Measurements from ENCODE around the gene LAMA3. TPM values are rescaled to one million over a fixed set of nuclear protein-coding genes. Genes with fewer than 3 reads are reported as not detected.
A peak's percentile ranks its signal among the peaks of the same experiment; 100 is the strongest.

Gene LAMA3
- total RNA-seq, 4 donors from 2014 or later = 46.5 to 75.4 (median 57.4) TPM

- Histone ChIP-seq H3K4me1 (no peaks in the 10 kb centered on the region), H3K27ac (no peak overlapping the region), H3K9me3 (no peaks in the 10 kb centered on the region), H3K27me3 (no peaks in the 10 kb centered on the region), H3K36me3 (no peaks in the 10 kb centered on the region), H3K4me3 (no peak overlapping the region)
- intact Hi-C loops (cut with DNase I; ENCODE audit: low total_unique reads) = no loop called here
- no peak for DNase-seq
- TF ChIP-seq POLR2A (IDR thresholded peaks at IDR 0.05) (no peak), CTCF (IDR thresholded peaks at IDR 0.05) (no peak)
Measured at GRCh38 chr18:23803755-23804154, 114.5 kb downstream of the LAMA3 start.

GRCh38 chr18:23805898-23806297 is 116.6 kb downstream of the LAMA3 start:
- Histone ChIP-seq H3K4me3 (no peak overlapping the region), H3K9me3 (no peaks in the 10 kb centered on the region), H3K4me1 (no peaks in the 10 kb centered on the region), H3K27me3 (no peaks in the 10 kb centered on the region), H3K27ac (no peak overlapping the region), H3K36me3 (no peaks in the 10 kb centered on the region)
- TF ChIP-seq POLR2A (IDR thresholded peaks at IDR 0.05) (no peak), CTCF (IDR thresholded peaks at IDR 0.05) (no peak)
- no peak for DNase-seq
- intact Hi-C loops (cut with DNase I; ENCODE audit: low total_unique reads) = no loop called here

GRCh38 chr18:23809415-23809814 is 120.2 kb downstream of the LAMA3 start:
- peak; percentile 45 to 52 for DNase-seq
- TF ChIP-seq POLR2A (IDR thresholded peaks at IDR 0.05) = no peak
- TF ChIP-seq CTCF (IDR thresholded peaks at IDR 0.05) = no peak
- no peaks in the 10 kb centered on the region for H3K27me3 ChIP-seq
- no peak overlapping the region for H3K4me3 ChIP-seq
- H3K9me3 ChIP-seq = no peaks in the 10 kb centered on the region
- intact Hi-C loops (cut with DNase I; ENCODE audit: low total_unique reads) = no loop called here
- H3K4me1 ChIP-seq = no peaks in the 10 kb centered on the region
- no peaks in the 10 kb centered on the region for H3K36me3 ChIP-seq
- H3K27ac ChIP-seq = no peak overlapping the region

- H3K36me3 ChIP-seq = no peaks in the 10 kb centered on the region
- H3K27ac ChIP-seq = no peak overlapping the region
- H3K27me3 ChIP-seq = no peaks in the 10 kb centered on the region
- no peak overlapping the region for H3K4me3 ChIP-seq
- no peaks in the 10 kb centered on the region for H3K4me1 ChIP-seq
- intact Hi-C loops (cut with DNase I; ENCODE audit: low total_unique reads) = loop anchor here (10.0 kb wide), 1 partner anchor 186 kb away; no protein-coding TSS in a partner anchor
- no peaks in the 10 kb centered on the region for H3K9me3 ChIP-seq
- TF ChIP-seq POLR2A (IDR thresholded peaks at IDR 0.05) (no peak), CTCF (IDR thresholded peaks at IDR 0.05) (no peak)
- no peak for DNase-seq
Measured at GRCh38 chr18:23810396-23810795, 121.1 kb downstream of the LAMA3 start.

- intact Hi-C loops (cut with DNase I; ENCODE audit: low total_unique reads) = loop anchor here (10.0 kb wide), 1 partner anchor 186 kb away; no protein-coding TSS in a partner anchor
- TF ChIP-seq POLR2A (IDR thresholded peaks at IDR 0.05) (no peak), CTCF (IDR thresholded peaks at IDR 0.05) (no peak)
- Histone ChIP-seq H3K9me3 (no peaks in the 10 kb centered on the region), H3K27me3 (no peaks in the 10 kb centered on the region), H3K4me1 (no peaks in the 10 kb centered on the region), H3K36me3 (no peaks in the 10 kb centered on the region), H3K4me3 (no peak overlapping the region), H3K27ac (no peak overlapping the region)
- DNase-seq = no peak
Measured at GRCh38 chr18:23811176-23811575, 121.9 kb downstream of the LAMA3 start.
